ENCODE results near the gene BARD1.

DNA sequence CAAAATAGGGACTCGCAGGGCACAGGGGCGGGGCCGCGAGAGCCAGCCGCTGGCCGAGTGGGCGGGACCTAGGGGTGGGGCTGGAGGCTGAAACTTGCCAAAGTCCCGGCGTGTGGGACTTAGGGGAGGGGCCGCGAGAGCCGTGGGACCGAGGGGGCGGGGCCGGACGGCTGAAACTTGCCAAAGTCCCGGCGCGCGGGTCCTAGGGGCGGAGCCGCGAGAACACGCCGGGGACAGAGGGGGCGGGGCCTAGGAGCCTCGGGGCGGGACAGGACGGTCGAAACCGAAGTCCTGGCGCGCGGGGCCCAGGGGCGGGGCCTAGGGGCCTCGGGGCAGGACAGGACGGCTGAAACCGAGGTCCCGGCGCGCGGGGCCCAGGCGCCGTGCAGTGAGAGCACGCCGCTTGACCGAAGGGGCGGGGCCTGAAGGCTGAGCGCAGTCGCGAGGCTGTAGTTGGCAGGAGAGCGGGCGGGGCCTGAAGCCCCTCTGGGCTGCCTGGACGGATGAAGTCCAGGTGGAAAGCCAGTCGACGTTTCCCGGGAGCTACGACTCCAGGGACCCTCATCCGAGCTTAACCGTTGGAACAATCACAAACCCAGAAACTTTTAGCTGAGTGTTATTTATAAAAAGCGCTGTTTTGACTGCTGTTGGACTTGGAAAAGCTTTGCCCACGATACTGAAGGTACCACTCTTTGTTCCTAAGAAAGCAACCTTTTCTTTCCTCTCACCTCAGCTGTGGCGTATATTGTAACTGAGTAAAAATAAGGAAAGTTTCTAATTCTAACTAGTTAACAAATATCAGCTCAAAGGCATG is 475 bp upstream of the BARD1 start:
- TF ChIP-seq POLR2A (IDR thresholded peaks at IDR 0.05; ENCODE audit: insufficient read depth in 1 of 2, low read depth in 2 of 2, low read length in 2 of 2) (peak; percentile 89 to 93), POLR2AphosphoS5 (IDR thresholded peaks at IDR 0.05; ENCODE audit: low read depth, low read length) (peak; percentile 84), CTCF (CRISPR knock-in tag; IDR thresholded peaks at IDR 0.05) (peak; percentile 5; the same call in 1 of the 2 replicates), EZH2 (conservative IDR thresholded peaks at IDR 0.05; ENCODE audit: low read depth, low read length) (no peak), ZFYVE20 (CRISPR knock-in tag; IDR thresholded peaks at IDR 0.05; ENCODE audit: borderline replicate concordance, low read depth) (no peak)
- TF ChIP-seq, protein P1, sequence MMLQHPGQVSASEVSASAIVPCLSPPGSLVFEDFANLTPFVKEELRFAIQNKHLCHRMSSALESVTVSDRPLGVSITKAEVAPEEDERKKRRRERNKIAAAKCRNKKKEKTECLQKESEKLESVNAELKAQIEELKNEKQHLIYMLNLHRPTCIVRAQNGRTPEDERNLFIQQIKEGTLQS (CRISPR knock-in tag; IDR thresholded peaks at IDR 0.05), result 0 out of 2 replicates have a peak, but pooled peaks have one; percentile 28
